HEK293 (cell line): ENCODE measurements around the gene IQCH.
"Not testable (repeated sequence)": the region's sequence is repeated elsewhere in the genome, so short reads cannot be mapped to it uniquely, and the experiment has no call there.

Experiments
- AEBP2 ChIP-seq: fragments of 450-650 bp; formaldehyde crosslinking; IDR thresholded peaks from 2 replicates; pipeline ENCODE4 v1.5.1; 2016; ENCODE audit warnings: missing biosample characterization, missing genetic modification characterization, borderline replicate concordance
- ATF2 ChIP-seq: fragments of 450-650 bp; formaldehyde crosslinking; IDR thresholded peaks from 2 replicates; pipeline ENCODE4 v1.5.1; 2016; ENCODE audit warnings: missing biosample characterization, missing genetic modification characterization, low read depth
- BCL11A ChIP-seq: fragments of 450-650 bp; formaldehyde crosslinking; IDR thresholded peaks from 2 replicates; pipeline ENCODE4 v1.5.1; 2016; ENCODE audit warnings: low read depth, missing biosample characterization, missing genetic modification characterization
- CTCF ChIP-seq: fragments of 450-650 bp; formaldehyde crosslinking; IDR thresholded peaks from 2 replicates; pipeline ENCODE4 v1.5.1; 2016; ENCODE audit warnings: missing biosample characterization, missing genetic modification characterization
- HOXA7 ChIP-seq: sonication (generic); formaldehyde crosslinking; IDR thresholded peaks from 2 replicates; pipeline ENCODE4 v1.8.1; 2022; ENCODE audit warnings: missing genetic modification reagents, borderline replicate concordance
- KLF7 ChIP-seq: fragments of 450-650 bp; formaldehyde crosslinking; IDR thresholded peaks from 2 replicates; pipeline ENCODE4 v1.5.1; 2016; ENCODE audit warnings: missing biosample characterization, missing genetic modification characterization, borderline replicate concordance
- REST ChIP-seq: fragments of 450-650 bp; formaldehyde crosslinking; IDR thresholded peaks from 2 replicates; pipeline ENCODE4 v1.5.1; 2016; ENCODE audit warnings: missing biosample characterization, missing genetic modification characterization
- ZBTB10 ChIP-seq: fragments of 450-650 bp; formaldehyde crosslinking; IDR thresholded peaks from 2 replicates; pipeline ENCODE4 v1.5.1; 2016; ENCODE audit warnings: missing biosample characterization, missing genetic modification characterization
- ZNF121 ChIP-seq: fragments of 450-650 bp; formaldehyde crosslinking; IDR thresholded peaks from 2 replicates; pipeline ENCODE4 v1.5.1; 2016; ENCODE audit warnings: missing biosample characterization, missing genetic modification characterization
- ZNF132 ChIP-seq: fragments of 450-650 bp; formaldehyde crosslinking; IDR thresholded peaks from 2 replicates; pipeline ENCODE4 v1.5.1; 2017; ENCODE audit warnings: missing biosample characterization, missing genetic modification characterization, borderline replicate concordance
- ZNF169 ChIP-seq: fragments of 450-650 bp; formaldehyde crosslinking; IDR thresholded peaks from 2 replicates; pipeline ENCODE4 v1.5.1; 2016; ENCODE audit warnings: missing biosample characterization, missing genetic modification characterization

- TF ChIP-seq CTCF (tag by site-specific recombination); REST; HOXA7 (CRISPR knock-in tag); ZNF121 (tag by site-specific recombination); KLF7; AEBP2 (tag by site-specific recombination); ZNF169 (tag by site-specific recombination); ZNF132; BCL11A (tag by site-specific recombination); ATF2; ZBTB10: not testable (repeated sequence)
Measured at GRCh38 chr15:67286400-67286799, 31.8 kb downstream of the IQCH start.
